ENCODE data around the gene AVPR2.

The AVPR2 gene

GRCh38 chrX:153877571-153878261 is 26.8 kb upstream of the AVPR2 start:
- H3K4me3 ChIP-seq (ENCODE audit: low read depth, low read length) = no peak overlapping the region
- peak; percentile 65 for DNase-seq (ENCODE audit: low read depth)
- no peak for TF ChIP-seq MYC (IDR thresholded peaks at IDR 0.05; ENCODE audit: low read depth, low read length)
- TF ChIP-seq POLR2A (IDR thresholded peaks at IDR 0.05; ENCODE audit: extremely low read depth, insufficient read length) = no peak
- no peak for TF ChIP-seq CTCF (IDR thresholded peaks at IDR 0.05; ENCODE audit: low read depth, low read length)
- no peak for TF ChIP-seq MAX (IDR thresholded peaks at IDR 0.05; ENCODE audit: low read depth, low read length)

GRCh38 chrX:153878345-153878744 is 26.1 kb upstream of the AVPR2 start:
- TF ChIP-seq POLR2A (IDR thresholded peaks at IDR 0.05; ENCODE audit: extremely low read depth, insufficient read length) = no peak
- no peak for TF ChIP-seq MYC (IDR thresholded peaks at IDR 0.05; ENCODE audit: low read depth, low read length)
- no peak for TF ChIP-seq MAX (IDR thresholded peaks at IDR 0.05; ENCODE audit: low read depth, low read length)
- TF ChIP-seq CTCF (IDR thresholded peaks at IDR 0.05; ENCODE audit: low read depth, low read length) = no peak
- peak; percentile 44 for DNase-seq (ENCODE audit: low read depth)
- H3K4me3 ChIP-seq (ENCODE audit: low read depth, low read length) = no peak overlapping the region

GRCh38 chrX:153878969-153879653 is 25.4 kb upstream of the AVPR2 start:
- no peak overlapping the region for H3K4me3 ChIP-seq (ENCODE audit: low read depth, low read length)
- peak; percentile 79 for DNase-seq (ENCODE audit: low read depth)
- TF ChIP-seq CTCF (IDR thresholded peaks at IDR 0.05; ENCODE audit: low read depth, low read length) (peak; percentile 13), MYC (IDR thresholded peaks at IDR 0.05; ENCODE audit: low read depth, low read length) (no peak)

GRCh38 chrX:153879741-153880439 is 24.6 kb upstream of the AVPR2 start:
- H3K4me3 ChIP-seq (ENCODE audit: low read depth, low read length) = no peak overlapping the region
- TF ChIP-seq CTCF (IDR thresholded peaks at IDR 0.05; ENCODE audit: low read depth, low read length) (no peak), MAX (IDR thresholded peaks at IDR 0.05; ENCODE audit: low read depth, low read length) (no peak), MYC (IDR thresholded peaks at IDR 0.05; ENCODE audit: low read depth, low read length) (no peak), POLR2A (IDR thresholded peaks at IDR 0.05; ENCODE audit: extremely low read depth, insufficient read length) (no peak)
- DNase-seq (ENCODE audit: low read depth) = no peak

GRCh38 chrX:153880440-153880815 is 24.0 kb upstream of the AVPR2 start:
- H3K4me3 ChIP-seq (ENCODE audit: low read depth, low read length) = no peak overlapping the region
- peak; percentile 34 for DNase-seq (ENCODE audit: low read depth)

More at GRCh38 chrX:153880440-153880815, 24.0 kb upstream of the AVPR2 start:
- TF ChIP-seq MAX (IDR thresholded peaks at IDR 0.05; ENCODE audit: low read depth, low read length) = no peak
- TF ChIP-seq MYC (IDR thresholded peaks at IDR 0.05; ENCODE audit: low read depth, low read length) = no peak
- TF ChIP-seq CTCF (IDR thresholded peaks at IDR 0.05; ENCODE audit: low read depth, low read length) = no peak
- no peak for TF ChIP-seq POLR2A (IDR thresholded peaks at IDR 0.05; ENCODE audit: extremely low read depth, insufficient read length)
